Cardiac septum (tissue), 1 donor: ENCODE data around the gene DGKA. TPM values are rescaled to one million over a fixed set of nuclear protein-coding genes. Genes with fewer than 3 reads are reported as not detected.
"Not testable (repeated sequence)": the region's sequence is repeated elsewhere in the genome, so short reads cannot be mapped to it uniquely, and the experiment has no call there.

Experiments
- DNase-seq: peaks from one replicate; pipeline ENCODE4 v3.0.0-alpha.2; 2020; ENCODE audit warnings: low spot score
- intact Hi-C: fragments of 100-400 bp; cut with DNase I; formaldehyde crosslinking; loops from one replicate; pipeline ENCODE4 v1.14.0; 2022
- long read RNA-seq: library from polyadenylated mRNA; unstranded; transcript quantifications from one replicate; pipeline ENCODE4 v2.0.0, GENCODE V29; 2021
- total RNA-seq: library from RNA; stranded (reverse); fragmentation: NEBNext Ultra II Directional; extraction: Animal tissue kit (Norgen Biotek cat#: 25700); gene quantifications from one replicate; pipeline ENCODE4 v1.2.1, GENCODE V29; 2021
- donor health status: DM: no; HTN: no; CAD: no.

The DGKA gene
- total RNA-seq = 9.7 TPM
- long read RNA-seq, partial matches to known transcripts = 0 of 1 reads
- long read RNA-seq, other reads (novel, unspliced or antisense) = 1 of 1 reads

DNA sequence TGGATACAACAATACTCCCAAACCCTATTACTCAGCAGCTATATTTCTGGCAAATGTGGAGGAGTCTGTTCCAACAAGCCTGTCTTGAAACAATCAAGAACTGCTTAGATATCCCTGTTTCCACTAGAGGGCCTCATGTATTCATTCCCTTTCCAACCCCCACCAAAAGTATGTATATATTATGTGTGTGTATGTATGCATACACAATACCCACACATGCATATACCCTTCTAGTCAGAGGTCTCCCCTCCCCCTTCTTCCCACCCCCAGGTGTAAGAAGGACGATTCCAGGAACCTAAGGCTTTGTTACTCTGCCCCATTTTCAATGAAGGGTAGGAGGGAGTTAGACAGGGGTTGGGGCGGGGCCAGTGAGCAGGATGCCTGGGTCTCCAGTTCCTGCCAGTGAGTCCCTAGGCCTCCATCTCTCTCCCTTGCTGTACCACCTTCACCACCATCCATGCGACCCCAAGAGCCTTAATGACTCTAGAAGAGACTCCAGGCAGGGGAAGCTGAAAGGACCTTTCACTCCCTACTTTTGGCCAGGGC lies at the start of gene DGKA:
TSS of gene DGKA (plus strand) at position 392 of the 546 bp plus-strand sequence. CDS start 5,342 bp downstream, outside the sequence.
- DNase-seq = no peak
- intact Hi-C loops = no loop called here

DNA sequence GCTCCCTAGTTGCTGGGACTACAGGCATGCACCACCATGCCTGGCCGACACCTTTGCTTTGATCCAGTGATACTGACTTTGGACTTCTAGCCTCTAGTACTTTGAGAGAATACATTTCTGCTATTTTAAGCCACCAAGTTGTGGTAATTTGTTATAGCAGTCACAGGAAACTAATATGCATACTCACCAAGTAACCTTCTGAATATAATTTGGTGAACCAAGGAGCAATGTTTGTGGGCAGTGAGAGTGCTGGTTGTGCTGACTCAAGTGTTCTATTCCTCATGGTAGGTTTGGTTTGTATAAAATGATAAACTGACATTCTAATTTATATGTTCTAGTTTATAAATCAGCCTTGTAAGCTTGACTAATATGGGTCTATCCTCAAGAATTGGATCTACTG lies 45.8 kb upstream of the DGKA start:
- intact Hi-C loops = no loop called here
- no peak for DNase-seq

- intact Hi-C loops = no loop called here
- no peak for DNase-seq
Measured at GRCh38 chr12:55891310-55891709, 39.7 kb upstream of the DGKA start.

- no peak for DNase-seq
- intact Hi-C loops = no loop called here
Measured at GRCh38 chr12:55893723-55894122, 37.2 kb upstream of the DGKA start.

DNA sequence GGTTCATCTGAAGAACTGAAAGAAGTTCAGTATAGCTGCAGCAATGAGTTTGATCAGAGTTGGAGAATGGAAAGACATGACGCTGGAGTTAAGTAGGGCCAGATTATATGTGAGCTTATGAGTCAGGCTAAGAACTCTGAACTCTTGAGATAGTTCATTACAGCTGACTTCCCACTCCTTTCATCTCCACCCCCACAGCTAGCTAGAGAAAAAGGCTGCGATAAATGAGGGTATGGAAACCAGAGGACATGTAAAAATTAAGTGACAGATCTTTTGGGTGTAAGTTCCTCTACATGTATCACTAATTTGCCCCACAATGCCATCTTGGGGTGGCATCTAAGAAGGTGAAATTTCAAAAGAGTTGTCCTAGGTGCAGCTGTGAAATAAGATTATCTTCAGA lies 31.9 kb upstream of the DGKA start:
- intact Hi-C loops = no loop called here
- DNase-seq = no peak

GRCh38 chr12:55901881-55902490 lies 29.0 kb upstream of the DGKA start:
- intact Hi-C loops = no loop called here
- DNase-seq = no peak

- no peak for DNase-seq
- intact Hi-C loops = no loop called here
Measured at GRCh38 chr12:55906056-55906455, 24.9 kb upstream of the DGKA start.

DNA sequence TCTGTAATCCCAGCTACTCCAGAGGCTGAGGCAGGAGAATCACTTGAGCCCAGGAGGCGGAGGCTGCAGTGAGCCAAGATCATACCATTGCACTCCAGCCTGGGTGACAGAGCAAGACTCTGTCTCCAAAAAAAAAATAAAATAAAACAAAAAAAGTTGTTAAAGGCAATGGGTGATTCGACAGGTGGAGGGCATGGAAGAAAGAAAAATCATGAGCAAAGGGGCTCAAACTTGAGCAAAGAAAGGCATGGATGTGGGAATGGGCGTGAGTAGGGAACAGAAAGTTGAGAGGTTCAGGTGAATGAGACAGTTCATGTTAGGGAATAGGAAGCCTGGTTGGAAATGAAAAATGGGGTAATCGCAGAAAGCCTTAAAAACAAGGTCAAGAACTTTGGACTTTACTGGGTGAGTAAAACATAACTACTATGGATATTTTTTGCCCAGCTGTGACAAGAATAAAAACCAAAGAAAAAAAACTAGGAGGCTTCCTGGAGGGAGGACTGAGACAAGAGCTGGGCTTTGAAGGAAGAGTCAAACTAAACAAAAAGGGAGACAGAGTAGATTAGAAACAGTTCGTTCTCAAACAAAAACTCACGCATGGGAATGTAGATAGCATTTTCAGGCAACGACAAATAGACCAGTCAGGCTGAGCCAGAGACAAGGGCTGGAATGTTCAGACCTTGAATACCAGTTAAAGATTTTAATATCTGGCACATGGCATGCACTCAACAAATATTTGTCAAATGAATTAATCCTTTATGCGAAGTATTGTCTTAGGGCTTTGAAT lies 22.0 kb upstream of the DGKA start:
- DNase-seq = no peak
- intact Hi-C loops = no loop called here

DNA sequence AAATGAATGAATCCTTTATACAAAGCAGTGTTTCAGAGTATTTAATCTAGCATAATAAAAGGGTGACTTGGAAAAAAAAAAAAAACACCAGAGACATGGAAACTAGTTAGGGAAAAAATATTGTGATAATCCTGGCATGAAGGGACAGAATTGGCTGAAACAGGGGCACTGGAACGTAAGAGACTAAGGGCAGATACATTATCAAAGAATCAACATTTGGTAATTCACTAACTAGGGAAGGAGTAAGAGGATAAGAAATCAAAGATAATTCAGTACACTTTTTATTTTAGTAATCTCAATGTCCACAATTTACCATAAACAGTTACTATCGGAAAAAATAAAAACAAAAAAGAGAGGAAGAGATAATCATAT lies 21.5 kb upstream of the DGKA start:
- no peak for DNase-seq
- intact Hi-C loops = no loop called here

- intact Hi-C loops = no loop called here
- DNase-seq = no peak
Measured at GRCh38 chr12:55912908-55913307, 18.1 kb upstream of the DGKA start.

DNA sequence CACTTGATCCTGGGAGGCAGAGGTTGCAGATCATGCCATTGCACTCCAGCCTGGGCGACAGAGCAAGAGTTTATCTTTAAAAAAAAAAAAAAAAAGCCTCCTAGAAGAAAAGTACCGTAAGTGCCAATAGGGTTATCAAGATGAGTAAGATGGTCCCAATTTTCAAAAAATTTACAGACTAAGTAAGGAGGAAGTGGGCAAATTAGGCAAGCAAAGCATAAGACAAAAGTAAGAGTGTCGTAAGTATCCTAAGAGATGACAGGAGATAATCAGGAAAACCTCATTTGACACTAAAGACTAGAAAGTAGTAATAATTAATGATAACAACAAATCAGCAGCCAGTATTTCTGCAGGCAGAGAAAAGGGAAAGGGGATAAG lies 15.5 kb upstream of the DGKA start:
- intact Hi-C loops = no loop called here
- no peak for DNase-seq

DNA sequence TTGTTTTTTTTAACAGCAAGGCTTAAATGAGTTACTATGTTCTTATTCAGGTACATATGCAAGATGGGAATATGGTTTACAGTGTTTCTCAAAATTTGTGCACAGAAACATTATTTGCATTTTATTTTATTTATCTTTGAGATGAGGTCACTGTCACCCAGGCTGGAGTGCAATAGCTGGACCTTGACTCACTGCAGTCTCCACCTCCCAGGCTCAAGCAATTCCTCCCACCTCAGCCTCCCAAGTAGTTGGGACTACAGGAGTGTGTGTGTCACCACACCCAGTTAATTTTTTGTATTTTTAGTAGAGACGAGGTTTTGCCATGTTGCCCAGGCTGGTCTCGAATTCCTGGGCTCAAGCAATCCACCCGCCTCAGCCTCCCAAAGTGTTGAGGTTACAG lies 11.9 kb upstream of the DGKA start:
- DNase-seq, intact Hi-C loops: not testable (repeated sequence)

DNA sequence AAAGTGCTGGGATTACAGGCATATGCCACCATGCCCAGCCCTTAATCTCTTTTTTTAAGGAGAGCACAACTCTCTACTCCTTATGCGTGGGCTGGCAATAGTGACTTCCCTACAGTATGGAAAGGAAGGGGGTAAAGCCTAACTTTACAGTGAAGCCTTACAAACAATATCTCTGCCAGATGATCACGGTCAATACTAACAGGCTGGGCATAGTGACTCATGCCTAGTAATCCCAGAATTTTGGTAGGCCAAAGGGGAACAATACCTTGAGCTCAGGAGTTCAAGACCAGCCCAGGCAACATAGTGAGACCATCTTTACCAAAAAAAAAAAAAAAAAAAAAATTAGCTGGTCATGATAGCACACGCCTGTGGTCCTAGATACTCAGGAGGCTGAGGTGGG lies 8.8 kb upstream of the DGKA start:
- DNase-seq = no peak
- intact Hi-C loops = no loop called here

DNA sequence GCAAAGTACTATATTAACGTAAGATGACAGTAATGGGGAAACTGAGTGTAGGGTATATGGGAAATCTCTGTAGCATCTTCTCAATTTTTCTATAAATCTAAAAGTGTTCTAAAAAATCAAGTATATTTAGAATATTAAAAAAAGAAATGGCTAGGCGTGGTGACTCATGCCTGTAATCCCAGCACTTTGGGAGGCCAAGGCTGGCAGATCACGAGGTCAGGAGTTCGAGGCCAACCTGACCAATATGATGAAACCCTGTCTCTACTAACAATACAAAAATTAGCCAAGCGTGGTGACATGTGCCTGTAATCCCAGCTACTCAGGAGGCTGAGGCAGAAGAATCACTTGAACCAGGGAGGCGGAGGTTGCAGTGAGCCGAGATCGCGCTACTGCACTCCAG lies 7.3 kb upstream of the DGKA start:
- DNase-seq, intact Hi-C loops: not testable (repeated sequence)

DNA sequence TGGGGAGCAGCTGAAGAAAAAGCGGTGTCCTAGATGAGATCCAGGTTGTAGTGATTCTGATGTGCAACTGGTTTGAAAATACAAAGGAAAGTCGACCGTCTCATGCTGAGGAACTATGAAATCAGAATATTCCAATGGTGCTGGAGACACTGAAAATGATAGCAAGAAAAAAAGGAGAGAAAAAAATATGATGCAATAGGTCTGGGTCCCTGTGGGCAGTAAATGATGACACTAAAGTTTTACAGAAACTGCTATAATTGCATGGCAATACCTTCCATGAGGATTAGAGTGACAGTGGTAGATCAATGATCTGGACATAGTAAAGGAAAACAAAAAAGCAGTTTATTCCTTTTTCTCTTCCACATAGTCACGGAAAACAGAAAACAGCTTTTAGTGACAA lies 5.6 kb upstream of the DGKA start:
- DNase-seq = no peak
- intact Hi-C loops = loop anchor here (5.0 kb wide), 3 partner anchors 47 to 188 kb away; partner anchors contain the start of genes ORMDL2, RAB5B and SARNP

DNA sequence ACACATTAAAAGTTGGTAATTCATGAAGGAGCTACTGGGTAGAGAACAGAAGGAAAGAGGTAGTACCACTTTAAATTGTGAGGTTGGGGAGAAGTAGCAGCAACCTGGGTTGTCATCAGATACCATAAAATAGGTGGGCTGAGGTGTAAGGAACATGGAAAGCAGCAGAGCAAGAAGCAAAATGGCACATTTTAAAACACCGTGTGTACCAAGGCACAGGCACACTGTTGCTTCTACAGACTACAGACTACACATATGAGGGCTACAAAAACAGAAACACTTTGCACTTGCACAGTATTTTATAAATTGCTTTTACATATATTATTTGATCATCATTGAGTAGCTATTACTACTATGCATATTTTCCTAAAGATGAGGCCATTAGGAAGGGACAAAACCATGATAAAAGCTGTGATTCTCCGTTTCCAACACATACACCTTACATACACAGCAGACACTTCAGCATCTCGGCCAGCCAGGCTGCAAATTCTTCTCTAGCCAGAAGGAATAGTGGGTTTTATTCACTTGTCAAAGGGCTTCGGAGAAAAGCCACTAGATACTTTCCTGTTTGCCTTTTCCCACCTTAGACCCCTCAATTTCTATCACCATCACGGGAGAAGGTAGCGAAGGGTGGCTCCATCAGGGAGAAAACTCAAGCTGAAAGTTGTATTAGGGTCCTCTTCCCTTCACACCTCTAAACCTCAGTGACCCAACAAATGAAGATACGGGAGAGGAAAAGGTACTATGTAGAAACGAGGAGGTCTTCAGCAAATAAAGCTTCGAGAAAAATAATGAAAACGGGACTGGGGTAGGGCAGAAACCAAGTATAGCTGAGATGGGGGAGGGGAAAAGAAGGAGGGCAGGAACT lies 4.9 kb upstream of the DGKA start:
- DNase-seq = no peak
- intact Hi-C loops = loop anchor here (2.0 to 5.0 kb wide), 4 partner anchors 46 to 189 kb away; partner anchors contain the start of genes DNAJC14, ORMDL2, RAB5B and SARNP

- intact Hi-C loops = loop anchor here (2.0 to 5.0 kb wide), 4 partner anchors 45 to 190 kb away; partner anchors contain the start of genes DNAJC14, ORMDL2, RAB5B and SARNP
- peak; percentile 94 for DNase-seq
Measured at GRCh38 chr12:55926738-55927587, 4.0 kb upstream of the DGKA start.

DNA sequence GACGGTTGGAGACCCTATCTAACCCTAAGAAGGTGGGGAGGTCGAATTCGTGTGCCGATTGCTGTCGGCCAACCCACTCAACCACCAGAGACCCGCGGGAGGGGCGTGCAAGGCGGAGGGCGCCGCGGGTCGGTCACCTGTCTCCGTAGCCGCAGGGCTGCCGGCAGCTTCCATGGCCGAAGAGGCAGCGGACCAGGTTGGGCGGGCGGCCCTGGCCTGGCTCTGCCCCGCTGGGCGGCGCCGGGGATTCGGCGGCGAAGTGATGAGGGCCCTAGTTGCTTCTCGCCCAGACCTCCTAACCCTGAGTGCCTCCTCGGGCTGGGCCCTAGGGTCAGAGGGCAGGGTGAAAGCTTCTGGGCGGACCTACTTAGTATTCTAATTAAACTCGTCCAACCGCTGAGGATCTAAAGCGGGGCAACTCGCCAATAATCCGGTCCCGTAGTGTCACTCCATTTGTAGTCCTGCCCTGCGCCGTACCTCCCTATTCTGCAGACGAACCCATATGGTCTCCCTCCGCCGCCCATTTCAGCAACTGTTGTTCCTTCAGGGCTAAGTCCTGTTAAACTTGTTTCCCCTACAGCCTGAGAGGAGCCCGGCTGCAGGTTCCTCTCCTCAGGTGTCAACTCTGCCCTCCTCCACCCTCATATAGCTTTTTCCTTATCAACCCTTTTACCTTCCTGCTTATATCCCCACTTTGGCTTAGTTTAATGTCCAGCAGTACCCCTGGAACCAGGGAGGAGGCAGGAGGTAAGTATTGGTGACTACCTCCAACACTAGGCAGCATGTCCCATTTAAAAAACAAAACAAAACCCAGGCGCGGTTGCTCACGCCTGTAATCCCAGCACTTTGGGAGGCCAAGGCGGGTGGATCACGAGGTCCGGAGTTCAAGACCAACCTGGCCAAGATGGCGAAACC lies 3.1 kb upstream of the DGKA start, which contains the start of gene PYM1:
TSS of gene PYM1 (minus strand) at position 307 of the 915 bp plus-strand sequence. CDS start at position 174, 133 bp downstream.
- intact Hi-C loops = loop anchor here (2.0 to 5.0 kb wide), 4 partner anchors 44 to 191 kb away; partner anchors contain the start of genes DNAJC14, ORMDL2, RAB5B and SARNP
- peak; percentile 82 for DNase-seq
